Chondrocyte (in vitro differentiated cells): ENCODE results near the gene AREL1. TPM values are rescaled to one million over a fixed set of nuclear protein-coding genes. Genes with fewer than 3 reads are reported as not detected.

ENCODE experiments used
- DNase-seq: peaks from one replicate; pipeline ENCODE4 v3.0.0; 2021; ENCODE audit warnings: mixed read lengths, low spot score
- H3K27ac Mint-ChIP-seq: one replicate; pipeline ENCODE4 v1.8.0; 2021; ENCODE audit warnings: mild to moderate bottlenecking, moderate library complexity, mixed read lengths; ENCODE audit not compliant: unreplicated experiment
- H3K27me3 Mint-ChIP-seq: 2 replicates; pipeline ENCODE4 v1.8.0; 2021; ENCODE audit warnings: low read depth, mixed read lengths
- H3K36me3 Mint-ChIP-seq: 2 replicates; pipeline ENCODE4 v1.8.0; 2021; ENCODE audit warnings: low read depth, mixed read lengths
- H3K4me1 Mint-ChIP-seq: 2 replicates; pipeline ENCODE4 v1.8.0; 2021; ENCODE audit warnings: low read depth, mild to moderate bottlenecking, mixed read lengths
- H3K4me3 Mint-ChIP-seq: one replicate; pipeline ENCODE4 v1.8.0; 2021; ENCODE audit warnings: mild to moderate bottlenecking, moderate library complexity, mixed read lengths; ENCODE audit not compliant: unreplicated experiment
- H3K9me3 Mint-ChIP-seq: 2 replicates; pipeline ENCODE4 v1.8.0; 2021; ENCODE audit warnings: low read depth, mixed read lengths
- total RNA-seq: library from RNA; stranded (reverse); gene quantifications from 3 replicates; pipeline ENCODE4 v1.2.1, GENCODE V29; 2021
- TF ChIP-seq, protein P1 (sequence below): fragments of 200-600 bp; sonication (generic); IDR thresholded peaks from 2 replicates; pipeline ENCODE4 v1.5.0; 2021; ENCODE audit warnings: antibody characterized with exemption, mild to moderate bottlenecking, moderate library complexity

AREL1 gene
- total RNA-seq, 1 donor from 2014 or later, result 34.7 TPM

DNA sequence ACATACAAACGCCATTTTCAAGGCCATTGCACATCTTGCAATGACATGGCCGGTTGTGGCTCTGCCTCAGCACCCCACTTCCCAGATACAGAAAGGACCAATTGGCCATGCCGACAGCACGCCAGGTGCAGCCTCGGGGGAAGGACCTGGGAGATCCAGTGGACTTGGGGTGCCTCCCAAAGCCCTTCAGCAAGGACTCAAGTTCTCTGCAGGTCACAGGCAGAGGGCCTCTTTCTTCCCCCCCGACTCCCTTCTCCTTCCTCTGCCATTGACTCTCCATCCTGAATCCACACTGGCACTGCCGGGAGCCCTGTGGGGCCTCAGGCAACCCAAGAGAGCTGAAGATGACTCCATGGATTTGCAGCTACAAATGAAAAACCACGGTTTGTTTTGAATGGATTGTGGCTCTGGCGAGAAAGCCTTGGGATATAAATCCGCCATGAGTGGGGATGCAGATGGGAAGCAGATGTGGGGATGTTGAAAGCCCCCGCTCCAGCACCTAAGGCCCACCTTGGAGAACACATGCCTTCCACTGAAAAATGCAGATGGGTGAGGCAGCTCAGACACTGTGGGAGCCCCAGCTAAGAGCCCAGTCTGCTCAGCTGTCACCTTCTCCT lies 65.7 kb downstream of the AREL1 start:
- peaks cover 57% of the 10 kb centered on the region for H3K4me1 Mint-ChIP-seq
- H3K36me3 Mint-ChIP-seq, result no peaks in the 10 kb centered on the region
- H3K27me3 Mint-ChIP-seq, result no peaks in the 10 kb centered on the region
- peak overlapping the region; percentile 41 for H3K27ac Mint-ChIP-seq
- no peak overlapping the region for H3K4me3 Mint-ChIP-seq
- TF ChIP-seq, protein P1, sequence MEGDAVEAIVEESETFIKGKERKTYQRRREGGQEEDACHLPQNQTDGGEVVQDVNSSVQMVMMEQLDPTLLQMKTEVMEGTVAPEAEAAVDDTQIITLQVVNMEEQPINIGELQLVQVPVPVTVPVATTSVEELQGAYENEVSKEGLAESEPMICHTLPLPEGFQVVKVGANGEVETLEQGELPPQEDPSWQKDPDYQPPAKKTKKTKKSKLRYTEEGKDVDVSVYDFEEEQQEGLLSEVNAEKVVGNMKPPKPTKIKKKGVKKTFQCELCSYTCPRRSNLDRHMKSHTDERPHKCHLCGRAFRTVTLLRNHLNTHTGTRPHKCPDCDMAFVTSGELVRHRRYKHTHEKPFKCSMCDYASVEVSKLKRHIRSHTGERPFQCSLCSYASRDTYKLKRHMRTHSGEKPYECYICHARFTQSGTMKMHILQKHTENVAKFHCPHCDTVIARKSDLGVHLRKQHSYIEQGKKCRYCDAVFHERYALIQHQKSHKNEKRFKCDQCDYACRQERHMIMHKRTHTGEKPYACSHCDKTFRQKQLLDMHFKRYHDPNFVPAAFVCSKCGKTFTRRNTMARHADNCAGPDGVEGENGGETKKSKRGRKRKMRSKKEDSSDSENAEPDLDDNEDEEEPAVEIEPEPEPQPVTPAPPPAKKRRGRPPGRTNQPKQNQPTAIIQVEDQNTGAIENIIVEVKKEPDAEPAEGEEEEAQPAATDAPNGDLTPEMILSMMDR, result no peak
- H3K9me3 Mint-ChIP-seq, result no peaks in the 10 kb centered on the region
- DNase-seq, result no peak

GRCh38 chr14:74645756-74646470 lies 67.0 kb downstream of the AREL1 start:
- TF ChIP-seq, protein P1, result no peak
- no peak overlapping the region for H3K4me3 Mint-ChIP-seq
- no peaks in the 10 kb centered on the region for H3K27me3 Mint-ChIP-seq
- peaks cover 58% of the 10 kb centered on the region for H3K4me1 Mint-ChIP-seq
- no peaks in the 10 kb centered on the region for H3K9me3 Mint-ChIP-seq
- H3K27ac Mint-ChIP-seq, result no peak overlapping the region
- no peak for DNase-seq
- H3K36me3 Mint-ChIP-seq, result no peaks in the 10 kb centered on the region

- Mint-ChIP-seq H3K4me3 (no peak overlapping the region), H3K9me3 (no peaks in the 10 kb centered on the region), H3K36me3 (no peaks in the 10 kb centered on the region), H3K27ac (no peak overlapping the region), H3K4me1 (peaks cover 54% of the 10 kb centered on the region), H3K27me3 (no peaks in the 10 kb centered on the region)
- TF ChIP-seq, protein P1, result no peak
- no peak for DNase-seq
Observed at GRCh38 chr14:74645244-74645643, 67.6 kb downstream of the AREL1 start.

- DNase-seq, result peak; percentile 71
- Mint-ChIP-seq H3K9me3 (no peaks in the 10 kb centered on the region), H3K4me3 (no peak overlapping the region), H3K4me1 (peaks cover 38% of the 10 kb centered on the region), H3K36me3 (no peaks in the 10 kb centered on the region), H3K27ac (peak overlapping the region; percentile 59), H3K27me3 (no peaks in the 10 kb centered on the region)
- TF ChIP-seq, protein P1, result no peak
Observed at GRCh38 chr14:74641601-74642391, 71.1 kb downstream of the AREL1 start.

GRCh38 chr14:74638966-74639365 lies 73.9 kb downstream of the AREL1 start:
- no peaks in the 10 kb centered on the region for H3K27me3 Mint-ChIP-seq
- no peaks in the 10 kb centered on the region for H3K36me3 Mint-ChIP-seq
- no peak overlapping the region for H3K27ac Mint-ChIP-seq
- TF ChIP-seq, protein P1, result no peak
- peaks cover 53% of the 10 kb centered on the region for H3K4me1 Mint-ChIP-seq
- H3K9me3 Mint-ChIP-seq, result no peaks in the 10 kb centered on the region
- no peak overlapping the region for H3K4me3 Mint-ChIP-seq
- DNase-seq, result no peak
